ENCODE measurements around the gene VPS13A. TPM values are rescaled to one million over a fixed set of nuclear protein-coding genes. Genes with fewer than 3 reads are reported as not detected.

Gene VPS13A
- total RNA-seq, 1 experiment from 2014 or later, result 31.5 TPM

GRCh38 chr9:77236693-77237092 is 59.4 kb downstream of the VPS13A start:
- TF ChIP-seq TEAD4 (CRISPR knock-in tag; IDR thresholded peaks at IDR 0.05), result no peak
- TF ChIP-seq, protein P1, sequence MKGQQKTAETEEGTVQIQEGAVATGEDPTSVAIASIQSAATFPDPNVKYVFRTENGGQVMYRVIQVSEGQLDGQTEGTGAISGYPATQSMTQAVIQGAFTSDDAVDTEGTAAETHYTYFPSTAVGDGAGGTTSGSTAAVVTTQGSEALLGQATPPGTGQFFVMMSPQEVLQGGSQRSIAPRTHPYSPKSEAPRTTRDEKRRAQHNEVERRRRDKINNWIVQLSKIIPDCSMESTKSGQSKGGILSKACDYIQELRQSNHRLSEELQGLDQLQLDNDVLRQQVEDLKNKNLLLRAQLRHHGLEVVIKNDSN (CRISPR knock-in tag; IDR thresholded peaks at IDR 0.05), result no peak
- TF ChIP-seq SOX15 (CRISPR knock-in tag; IDR thresholded peaks at IDR 0.05), result no peak
- no peak for TF ChIP-seq ATF1 (CRISPR knock-in tag; IDR thresholded peaks at IDR 0.05)
- no peak for TF ChIP-seq CREM (CRISPR knock-in tag; IDR thresholded peaks at IDR 0.05)
- ATAC-seq (no peak), DNase-seq (ENCODE audit: low spot score) (no peak)
- peaks cover 21% of the 10 kb centered on the region for H3K36me3 Mint-ChIP-seq
- H3K4me1 Mint-ChIP-seq, result no peaks in the 10 kb centered on the region
- H3K27me3 Mint-ChIP-seq (ENCODE audit: low read depth), result no peaks in the 10 kb centered on the region
- ChIA-PET CTCF (no interaction called here), POLR2A (no interaction called here)
- H3K9me3 Mint-ChIP-seq, result peaks cover 5% of the 10 kb centered on the region; the same call in 1 of the 2 replicates
- H3K27ac Mint-ChIP-seq, result peak overlapping the region; percentile 12; the same call in 1 of the 2 replicates
- no peak overlapping the region for H3K4me3 Mint-ChIP-seq

- no peaks in the 10 kb centered on the region for H3K9me3 Mint-ChIP-seq
- H3K27me3 Mint-ChIP-seq (ENCODE audit: low read depth), result no peaks in the 10 kb centered on the region
- H3K4me1 Mint-ChIP-seq, result no peaks in the 10 kb centered on the region
- no peak for ATAC-seq
- H3K36me3 Mint-ChIP-seq, result peaks cover 13% of the 10 kb centered on the region; the same call in 1 of the 2 replicates
- no peak for DNase-seq (ENCODE audit: low spot score)
- H3K4me3 Mint-ChIP-seq, result no peak overlapping the region
- POLR2A ChIA-PET, result no interaction called here
- CTCF ChIA-PET, result no interaction called here
- H3K27ac Mint-ChIP-seq, result no peak overlapping the region
- TF ChIP-seq RELA (CRISPR knock-in tag; IDR thresholded peaks at IDR 0.05; ENCODE audit: borderline replicate concordance) (no peak), ZNF671 (CRISPR knock-in tag; IDR thresholded peaks at IDR 0.05) (no peak), MYBL2 (CRISPR knock-in tag; IDR thresholded peaks at IDR 0.05) (no peak), AFF4 (CRISPR knock-in tag; IDR thresholded peaks at IDR 0.05; ENCODE audit: borderline replicate concordance) (no peak), ZNF532 (CRISPR knock-in tag; IDR thresholded peaks at IDR 0.05; ENCODE audit: borderline replicate concordance) (no peak), ZNF317 (CRISPR knock-in tag; IDR thresholded peaks at IDR 0.05; ENCODE audit: borderline replicate concordance, low read depth) (no peak), ZNF138 (CRISPR knock-in tag; conservative IDR thresholded peaks at IDR 0.05) (no peak), SMAD4 (CRISPR knock-in tag; IDR thresholded peaks at IDR 0.05) (no peak)
- TF ChIP-seq, protein P2, sequence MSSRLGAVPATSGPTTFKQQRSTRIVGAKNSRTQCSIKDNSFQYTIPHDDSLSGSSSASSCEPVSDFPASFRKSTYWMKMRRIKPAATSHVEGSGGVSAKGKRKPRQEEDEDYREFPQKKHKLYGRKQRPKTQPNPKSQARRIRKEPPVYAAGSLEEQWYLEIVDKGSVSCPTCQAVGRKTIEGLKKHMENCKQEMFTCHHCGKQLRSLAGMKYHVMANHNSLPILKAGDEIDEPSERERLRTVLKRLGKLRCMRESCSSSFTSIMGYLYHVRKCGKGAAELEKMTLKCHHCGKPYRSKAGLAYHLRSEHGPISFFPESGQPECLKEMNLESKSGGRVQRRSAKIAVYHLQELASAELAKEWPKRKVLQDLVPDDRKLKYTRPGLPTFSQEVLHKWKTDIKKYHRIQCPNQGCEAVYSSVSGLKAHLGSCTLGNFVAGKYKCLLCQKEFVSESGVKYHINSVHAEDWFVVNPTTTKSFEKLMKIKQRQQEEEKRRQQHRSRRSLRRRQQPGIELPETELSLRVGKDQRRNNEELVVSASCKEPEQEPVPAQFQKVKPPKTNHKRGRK (CRISPR knock-in tag; IDR thresholded peaks at IDR 0.05; ENCODE audit: borderline replicate concordance), result no peak
- TF ChIP-seq, protein P3, sequence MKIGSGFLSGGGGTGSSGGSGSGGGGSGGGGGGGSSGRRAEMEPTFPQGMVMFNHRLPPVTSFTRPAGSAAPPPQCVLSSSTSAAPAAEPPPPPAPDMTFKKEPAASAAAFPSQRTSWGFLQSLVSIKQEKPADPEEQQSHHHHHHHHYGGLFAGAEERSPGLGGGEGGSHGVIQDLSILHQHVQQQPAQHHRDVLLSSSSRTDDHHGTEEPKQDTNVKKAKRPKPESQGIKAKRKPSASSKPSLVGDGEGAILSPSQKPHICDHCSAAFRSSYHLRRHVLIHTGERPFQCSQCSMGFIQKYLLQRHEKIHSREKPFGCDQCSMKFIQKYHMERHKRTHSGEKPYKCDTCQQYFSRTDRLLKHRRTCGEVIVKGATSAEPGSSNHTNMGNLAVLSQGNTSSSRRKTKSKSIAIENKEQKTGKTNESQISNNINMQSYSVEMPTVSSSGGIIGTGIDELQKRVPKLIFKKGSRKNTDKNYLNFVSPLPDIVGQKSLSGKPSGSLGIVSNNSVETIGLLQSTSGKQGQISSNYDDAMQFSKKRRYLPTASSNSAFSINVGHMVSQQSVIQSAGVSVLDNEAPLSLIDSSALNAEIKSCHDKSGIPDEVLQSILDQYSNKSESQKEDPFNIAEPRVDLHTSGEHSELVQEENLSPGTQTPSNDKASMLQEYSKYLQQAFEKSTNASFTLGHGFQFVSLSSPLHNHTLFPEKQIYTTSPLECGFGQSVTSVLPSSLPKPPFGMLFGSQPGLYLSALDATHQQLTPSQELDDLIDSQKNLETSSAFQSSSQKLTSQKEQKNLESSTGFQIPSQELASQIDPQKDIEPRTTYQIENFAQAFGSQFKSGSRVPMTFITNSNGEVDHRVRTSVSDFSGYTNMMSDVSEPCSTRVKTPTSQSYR (CRISPR knock-in tag; IDR thresholded peaks at IDR 0.05), result no peak
- TF ChIP-seq, protein P4, sequence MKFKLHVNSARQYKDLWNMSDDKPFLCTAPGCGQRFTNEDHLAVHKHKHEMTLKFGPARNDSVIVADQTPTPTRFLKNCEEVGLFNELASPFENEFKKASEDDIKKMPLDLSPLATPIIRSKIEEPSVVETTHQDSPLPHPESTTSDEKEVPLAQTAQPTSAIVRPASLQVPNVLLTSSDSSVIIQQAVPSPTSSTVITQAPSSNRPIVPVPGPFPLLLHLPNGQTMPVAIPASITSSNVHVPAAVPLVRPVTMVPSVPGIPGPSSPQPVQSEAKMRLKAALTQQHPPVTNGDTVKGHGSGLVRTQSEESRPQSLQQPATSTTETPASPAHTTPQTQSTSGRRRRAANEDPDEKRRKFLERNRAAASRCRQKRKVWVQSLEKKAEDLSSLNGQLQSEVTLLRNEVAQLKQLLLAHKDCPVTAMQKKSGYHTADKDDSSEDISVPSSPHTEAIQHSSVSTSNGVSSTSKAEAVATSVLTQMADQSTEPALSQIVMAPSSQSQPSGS (CRISPR knock-in tag; IDR thresholded peaks at IDR 0.05; ENCODE audit: borderline replicate concordance, low read depth), result no peak
Observed at GRCh38 chr9:77237896-77238295, 60.6 kb downstream of the VPS13A start.

Measured in WTC11 (cell line).